GM23248 (cell line): ENCODE measurements around the gene DSE.

ENCODE experiments used
- EZH2 ChIP-seq: fragments of 200-600 bp; sonication (generic); IDR thresholded peaks from 2 replicates; pipeline ENCODE4 v1.6.1; 2018; ENCODE audit warnings: antibody characterized with exemption, mild to moderate bottlenecking; ENCODE audit not compliant: insufficient read depth, poor library complexity, severe bottlenecking
- EZH2phosphoT487 ChIP-seq: fragments of 200-600 bp; sonication (generic); IDR thresholded peaks from 2 replicates; pipeline ENCODE4 v1.6.1; 2018; ENCODE audit warnings: antibody characterized with exemption, moderate library complexity, mild to moderate bottlenecking, low read depth; ENCODE audit not compliant: insufficient read depth

DNA sequence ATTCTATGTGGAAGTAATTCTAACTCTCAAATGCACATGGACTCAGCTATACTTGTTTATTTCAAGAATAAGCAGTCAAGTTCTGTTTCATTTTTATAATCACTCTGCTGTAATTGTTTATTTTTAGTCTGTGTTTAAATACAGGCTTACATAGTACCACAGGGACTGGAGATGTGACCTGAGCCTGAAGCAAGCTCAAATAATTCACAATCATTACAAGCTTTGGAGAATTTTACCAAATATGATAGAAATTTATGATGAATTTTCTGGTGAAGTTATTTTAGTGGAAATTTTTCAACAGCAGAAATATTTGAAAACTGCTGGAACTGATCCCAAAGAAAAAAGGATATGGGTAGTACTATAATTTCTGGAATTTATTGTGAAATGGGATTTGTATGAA lies 41.6 kb upstream of the DSE start:
- no peak for TF ChIP-seq EZH2
- no peak for TF ChIP-seq EZH2phosphoT487
